Panc1 (cell line): ENCODE results near the gene FGF9.

Experiments
- CTCF ChIP-seq: fragments of 450-650 bp; IDR thresholded peaks from 2 replicates; pipeline ENCODE4 v1.5.1; 2017; ENCODE audit warnings: mild to moderate bottlenecking
- POLR2AphosphoS5 ChIP-seq: IDR thresholded peaks from 2 replicates; pipeline ENCODE4 v1.6.1; 2012; ENCODE audit warnings: mild to moderate bottlenecking, low read depth, low read length, moderate library complexity
- TCF7L2 ChIP-seq: IDR thresholded peaks from 2 replicates; pipeline ENCODE4 v1.6.1; 2011; ENCODE audit warnings: mild to moderate bottlenecking, low read depth, low read length, inconsistent platforms
- TF ChIP-seq, protein P1 (sequence below), 2 experiments: IDR thresholded peaks; 2 replicates each; pipeline ENCODE4 v1.6.1; 2011 to 2012; ENCODE audit warnings: low read depth in 2 of 2, control low read depth in 1 of 2, low read length in 1 of 2, mild to moderate bottlenecking in 1 of 2, moderate library complexity in 1 of 2; ENCODE audit not compliant: insufficient read depth in 1 of 2

DNA sequence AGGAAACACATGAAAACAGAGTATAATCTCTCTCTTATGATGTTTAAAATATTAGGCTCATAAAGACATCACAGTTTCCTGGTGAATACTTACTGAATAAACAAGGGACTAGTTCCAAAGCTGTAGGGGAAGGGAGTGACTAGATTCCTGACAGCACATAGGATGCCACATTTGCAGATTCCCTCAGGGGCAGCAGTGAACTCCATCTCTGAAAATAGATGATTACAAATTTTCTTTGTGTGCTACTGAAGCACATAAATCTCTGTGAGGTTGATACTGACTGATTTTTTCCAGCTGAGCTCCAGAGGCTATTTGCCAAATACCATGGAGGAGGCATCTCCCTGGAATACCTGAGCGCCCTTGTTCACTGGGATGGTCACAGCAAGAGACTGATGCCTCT, 77.3 kb downstream of the FGF9 start:
- TF ChIP-seq CTCF (no peak), POLR2AphosphoS5 (no peak), TCF7L2 (no peak)
- TF ChIP-seq, protein P1, sequence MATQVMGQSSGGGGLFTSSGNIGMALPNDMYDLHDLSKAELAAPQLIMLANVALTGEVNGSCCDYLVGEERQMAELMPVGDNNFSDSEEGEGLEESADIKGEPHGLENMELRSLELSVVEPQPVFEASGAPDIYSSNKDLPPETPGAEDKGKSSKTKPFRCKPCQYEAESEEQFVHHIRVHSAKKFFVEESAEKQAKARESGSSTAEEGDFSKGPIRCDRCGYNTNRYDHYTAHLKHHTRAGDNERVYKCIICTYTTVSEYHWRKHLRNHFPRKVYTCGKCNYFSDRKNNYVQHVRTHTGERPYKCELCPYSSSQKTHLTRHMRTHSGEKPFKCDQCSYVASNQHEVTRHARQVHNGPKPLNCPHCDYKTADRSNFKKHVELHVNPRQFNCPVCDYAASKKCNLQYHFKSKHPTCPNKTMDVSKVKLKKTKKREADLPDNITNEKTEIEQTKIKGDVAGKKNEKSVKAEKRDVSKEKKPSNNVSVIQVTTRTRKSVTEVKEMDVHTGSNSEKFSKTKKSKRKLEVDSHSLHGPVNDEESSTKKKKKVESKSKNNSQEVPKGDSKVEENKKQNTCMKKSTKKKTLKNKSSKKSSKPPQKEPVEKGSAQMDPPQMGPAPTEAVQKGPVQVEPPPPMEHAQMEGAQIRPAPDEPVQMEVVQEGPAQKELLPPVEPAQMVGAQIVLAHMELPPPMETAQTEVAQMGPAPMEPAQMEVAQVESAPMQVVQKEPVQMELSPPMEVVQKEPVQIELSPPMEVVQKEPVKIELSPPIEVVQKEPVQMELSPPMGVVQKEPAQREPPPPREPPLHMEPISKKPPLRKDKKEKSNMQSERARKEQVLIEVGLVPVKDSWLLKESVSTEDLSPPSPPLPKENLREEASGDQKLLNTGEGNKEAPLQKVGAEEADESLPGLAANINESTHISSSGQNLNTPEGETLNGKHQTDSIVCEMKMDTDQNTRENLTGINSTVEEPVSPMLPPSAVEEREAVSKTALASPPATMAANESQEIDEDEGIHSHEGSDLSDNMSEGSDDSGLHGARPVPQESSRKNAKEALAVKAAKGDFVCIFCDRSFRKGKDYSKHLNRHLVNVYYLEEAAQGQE (IDR thresholded peaks at IDR 0.05; ENCODE audit: insufficient read depth in 1 of 2, low read depth in 2 of 2, low read length in 1 of 2) = no peak
